ENCODE data around the gene ZNF474. TPM values are rescaled to one million over a fixed set of nuclear protein-coding genes. Genes with fewer than 3 reads are reported as not detected.

The ZNF474 gene
- total and polyA plus RNA-seq, 2 of the 4 experiments (the other 2 are of a cell fraction), result 0.24 to 0.54 TPM

DNA sequence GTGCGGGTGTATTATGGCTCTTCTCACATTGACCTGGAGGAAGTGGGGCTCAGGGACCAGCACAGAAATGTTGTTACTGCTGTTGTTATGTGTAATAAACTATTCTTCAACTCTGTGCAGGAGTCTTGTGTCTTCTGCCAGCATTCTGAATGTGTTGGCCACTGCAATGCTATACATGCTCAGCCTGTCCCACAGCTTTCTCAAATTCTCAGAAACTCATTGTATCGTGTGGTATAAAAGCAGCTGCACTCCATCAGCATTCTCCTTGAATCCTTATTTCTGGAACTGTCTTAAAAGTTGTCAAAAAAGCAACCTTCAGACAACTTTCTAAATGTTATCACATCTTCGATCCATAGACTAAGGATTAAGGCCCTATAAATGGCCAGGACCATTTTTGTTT, 72.0 kb downstream of the ZNF474 start:
- Histone ChIP-seq H4K20me1 (ENCODE audit: insufficient read depth, low read length) (no peaks in the 10 kb centered on the region), H3K9me1 (ENCODE audit: insufficient read depth, low read length) (no peaks in the 10 kb centered on the region), H4K5ac (ENCODE audit: low read depth, low read length) (no peak overlapping the region), H2BK15ac (ENCODE audit: low read depth, low read length) (no peak overlapping the region), H3K4me3 (ENCODE audit: insufficient read depth, low read depth, low read length) (no peak overlapping the region), H3K9me3 (ENCODE audit: control insufficient read depth, insufficient read depth, low read length) (no peaks in the 10 kb centered on the region), H2AK5ac (ENCODE audit: low read depth, low read length) (no peak overlapping the region), H2BK5ac (ENCODE audit: low read depth, low read length, poor library complexity, severe bottlenecking) (no peak overlapping the region), H4K8ac (ENCODE audit: low read depth in 2 of 2, low read length in 2 of 2) (no peak overlapping the region), H3K9ac (ENCODE audit: low read depth, low read length) (no peak overlapping the region), H3K4me2 (ENCODE audit: low read depth, low read length) (no peak overlapping the region), H2BK120ac (ENCODE audit: low read depth, low read length) (no peak overlapping the region), H3K56ac (ENCODE audit: extremely low read depth, insufficient read depth, low read length) (no peak overlapping the region), H3K79me1 (ENCODE audit: low read depth in 1 of 2, low read length in 2 of 2) (no peaks in the 10 kb centered on the region), H2AK9ac (replicated peaks; ENCODE audit: low read depth, low read length, poor library complexity) (no peak overlapping the region), H2AFZ (replicated peaks; ENCODE audit: low read length, poor library complexity) (no peak overlapping the region), H3K14ac (replicated peaks; ENCODE audit: low read depth, low read length) (no peak overlapping the region), H2BK20ac (ENCODE audit: low read depth, low read length) (no peak overlapping the region), H3K36me3 (ENCODE audit: control insufficient read depth, insufficient read depth, low read length) (no peaks in the 10 kb centered on the region), H3K4me1 (ENCODE audit: control insufficient read depth, insufficient read depth, low read length) (no peaks in the 10 kb centered on the region), H3K18ac (ENCODE audit: low read depth, low read length) (no peak overlapping the region), H3K27ac (ENCODE audit: insufficient read depth, low read length) (no peak overlapping the region), H3K23ac (ENCODE audit: low read depth, low read length) (no peak overlapping the region), H3K4ac (ENCODE audit: low read depth, low read length) (no peak overlapping the region), H4K91ac (ENCODE audit: insufficient read depth, low read depth, low read length) (no peak overlapping the region), H3K27me3 (ENCODE audit: control insufficient read depth, insufficient read depth, low read length) (peaks cover 9% of the 10 kb centered on the region)
- dilution Hi-C loops (cut with HindIII; ENCODE audit: low sequenced_read_pairs, unreplicated experiment) (no loop called here), in situ Hi-C loops (cut with MboI; ENCODE audit: low sequenced_read_pairs) (loop anchor here (5.0 kb wide), 1 partner anchor 211 kb away; no protein-coding TSS in a partner anchor), intact Hi-C loops (cut with micrococcal nuclease) (no loop called here)
- BruUV-seq (replicated peaks), result no TSS peak
- CTCF ChIA-PET, result interaction anchor here (2.2 kb wide), 1 partner anchor 214 kb away, joined by 11 read pairs; no protein-coding TSS in a partner anchor
- TF ChIP-seq BHLHE40 (IDR thresholded peaks at IDR 0.05; ENCODE audit: low read depth, low read length), result no peak
- no peak for TF ChIP-seq SMC3 (IDR thresholded peaks at IDR 0.05; ENCODE audit: low read depth, low read length)
- TF ChIP-seq RCOR1 (IDR thresholded peaks at IDR 0.05; ENCODE audit: insufficient replicate concordance, low read length), result no peak
- TF ChIP-seq MAFK (IDR thresholded peaks at IDR 0.05; ENCODE audit: low read depth, low read length), result no peak
- TF ChIP-seq, protein P1, sequence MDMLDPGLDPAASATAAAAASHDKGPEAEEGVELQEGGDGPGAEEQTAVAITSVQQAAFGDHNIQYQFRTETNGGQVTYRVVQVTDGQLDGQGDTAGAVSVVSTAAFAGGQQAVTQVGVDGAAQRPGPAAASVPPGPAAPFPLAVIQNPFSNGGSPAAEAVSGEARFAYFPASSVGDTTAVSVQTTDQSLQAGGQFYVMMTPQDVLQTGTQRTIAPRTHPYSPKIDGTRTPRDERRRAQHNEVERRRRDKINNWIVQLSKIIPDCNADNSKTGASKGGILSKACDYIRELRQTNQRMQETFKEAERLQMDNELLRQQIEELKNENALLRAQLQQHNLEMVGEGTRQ (IDR thresholded peaks at IDR 0.05; ENCODE audit: low read depth, low read length), result no peak
- no peak for TF ChIP-seq NFE2L2 (IDR thresholded peaks at IDR 0.05; ENCODE audit: low read depth, low read length)
- TF ChIP-seq, protein P2, sequence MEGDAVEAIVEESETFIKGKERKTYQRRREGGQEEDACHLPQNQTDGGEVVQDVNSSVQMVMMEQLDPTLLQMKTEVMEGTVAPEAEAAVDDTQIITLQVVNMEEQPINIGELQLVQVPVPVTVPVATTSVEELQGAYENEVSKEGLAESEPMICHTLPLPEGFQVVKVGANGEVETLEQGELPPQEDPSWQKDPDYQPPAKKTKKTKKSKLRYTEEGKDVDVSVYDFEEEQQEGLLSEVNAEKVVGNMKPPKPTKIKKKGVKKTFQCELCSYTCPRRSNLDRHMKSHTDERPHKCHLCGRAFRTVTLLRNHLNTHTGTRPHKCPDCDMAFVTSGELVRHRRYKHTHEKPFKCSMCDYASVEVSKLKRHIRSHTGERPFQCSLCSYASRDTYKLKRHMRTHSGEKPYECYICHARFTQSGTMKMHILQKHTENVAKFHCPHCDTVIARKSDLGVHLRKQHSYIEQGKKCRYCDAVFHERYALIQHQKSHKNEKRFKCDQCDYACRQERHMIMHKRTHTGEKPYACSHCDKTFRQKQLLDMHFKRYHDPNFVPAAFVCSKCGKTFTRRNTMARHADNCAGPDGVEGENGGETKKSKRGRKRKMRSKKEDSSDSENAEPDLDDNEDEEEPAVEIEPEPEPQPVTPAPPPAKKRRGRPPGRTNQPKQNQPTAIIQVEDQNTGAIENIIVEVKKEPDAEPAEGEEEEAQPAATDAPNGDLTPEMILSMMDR (conservative IDR thresholded peaks at IDR 0.05; ENCODE audit: low read depth, low read length), result no peak
- no peak for TF ChIP-seq MAZ (IDR thresholded peaks at IDR 0.05; ENCODE audit: borderline replicate concordance, low read depth, low read length)
- no peak for TF ChIP-seq POLR2A (IDR thresholded peaks at IDR 0.05; ENCODE audit: low read depth, low read length)
- no peak for TF ChIP-seq RFX5 (IDR thresholded peaks at IDR 0.05; ENCODE audit: low read depth, low read length)
- WGBS, 2 experiments (ENCODE audit: extremely low coverage in 2 of 2, insufficient read length in 1 of 2), result 63% methylated on average over 1 of the region's 3 CpGs; no CpG with 5 or more reads in 1 of the 2 experiments
- POLR2A ChIA-PET (ENCODE audit: unreplicated experiment), result no interaction called here
- DNase-seq (no peak), ATAC-seq (ENCODE audit: low read depth) (no peak)
